Type B pancreatic cell (in vitro differentiated cells): ENCODE measurements around the gene PRIM1. TPM values are rescaled to one million over a fixed set of nuclear protein-coding genes. Genes with fewer than 3 reads are reported as not detected.

Experiments
- DNase-seq: peaks from one replicate; pipeline ENCODE4 v3.0.0; 2021; ENCODE audit warnings: mixed read lengths; ENCODE audit not compliant: unreplicated experiment; ENCODE audit errors: extremely low spot score
- H3K27ac Mint-ChIP-seq: 2 replicates; pipeline ENCODE4 v1.8.0; 2021; ENCODE audit warnings: mild to moderate bottlenecking, mixed read lengths
- H3K27me3 Mint-ChIP-seq: 2 replicates; pipeline ENCODE4 v1.8.0; 2021; ENCODE audit warnings: mixed read lengths
- H3K36me3 Mint-ChIP-seq: 2 replicates; pipeline ENCODE4 v1.8.0; 2021; ENCODE audit warnings: mixed read lengths
- H3K4me1 Mint-ChIP-seq: one replicate; pipeline ENCODE4 v1.8.0; 2021; ENCODE audit warnings: mixed read lengths; ENCODE audit not compliant: unreplicated experiment
- H3K4me3 Mint-ChIP-seq: 2 replicates; pipeline ENCODE4 v1.8.0; 2021; ENCODE audit warnings: mild to moderate bottlenecking, mixed read lengths
- H3K9me3 Mint-ChIP-seq: 2 replicates; pipeline ENCODE4 v1.8.0; 2021; ENCODE audit warnings: mixed read lengths
- total RNA-seq: library from RNA; stranded (reverse); gene quantifications from 2 replicates; pipeline ENCODE4 v1.2.1, GENCODE V29; 2021; ENCODE audit warnings: low replicate concordance
- TF ChIP-seq, protein P1 (sequence below): fragments of 200-600 bp; sonication (generic); conservative IDR thresholded peaks from 2 replicates; pipeline ENCODE4 v1.5.0; 2021; ENCODE audit warnings: antibody characterized with exemption, mild to moderate bottlenecking

PRIM1 gene
- total RNA-seq, 1 donor from 2014 or later = 27.0 TPM

DNA sequence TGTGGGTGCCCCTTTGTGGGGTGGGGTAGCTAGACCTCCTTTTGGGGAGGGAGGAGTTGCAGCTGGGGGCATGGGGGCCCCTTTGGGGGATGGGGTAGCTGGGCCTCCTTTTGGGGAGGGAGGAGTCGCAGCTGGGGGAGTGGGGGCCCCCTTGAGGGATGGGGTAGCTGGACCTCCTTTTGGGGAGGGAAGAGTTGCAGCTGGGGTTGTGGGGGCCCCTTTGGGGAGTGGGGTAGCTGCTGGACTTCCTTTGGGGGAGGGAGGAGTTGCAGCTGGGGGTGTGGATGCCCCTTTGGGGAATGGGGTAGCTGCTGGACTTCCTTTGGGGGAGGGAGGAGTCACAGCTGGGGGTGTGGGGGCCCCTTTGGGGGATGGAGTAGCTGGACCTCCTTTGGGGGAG, 34.0 kb downstream of the PRIM1 start:
- H3K4me1 Mint-ChIP-seq = peaks cover 60% of the 10 kb centered on the region
- DNase-seq = no peak
- H3K36me3 Mint-ChIP-seq = peaks cover 70% of the 10 kb centered on the region
- H3K4me3 Mint-ChIP-seq = no peak overlapping the region
- TF ChIP-seq, protein P1, sequence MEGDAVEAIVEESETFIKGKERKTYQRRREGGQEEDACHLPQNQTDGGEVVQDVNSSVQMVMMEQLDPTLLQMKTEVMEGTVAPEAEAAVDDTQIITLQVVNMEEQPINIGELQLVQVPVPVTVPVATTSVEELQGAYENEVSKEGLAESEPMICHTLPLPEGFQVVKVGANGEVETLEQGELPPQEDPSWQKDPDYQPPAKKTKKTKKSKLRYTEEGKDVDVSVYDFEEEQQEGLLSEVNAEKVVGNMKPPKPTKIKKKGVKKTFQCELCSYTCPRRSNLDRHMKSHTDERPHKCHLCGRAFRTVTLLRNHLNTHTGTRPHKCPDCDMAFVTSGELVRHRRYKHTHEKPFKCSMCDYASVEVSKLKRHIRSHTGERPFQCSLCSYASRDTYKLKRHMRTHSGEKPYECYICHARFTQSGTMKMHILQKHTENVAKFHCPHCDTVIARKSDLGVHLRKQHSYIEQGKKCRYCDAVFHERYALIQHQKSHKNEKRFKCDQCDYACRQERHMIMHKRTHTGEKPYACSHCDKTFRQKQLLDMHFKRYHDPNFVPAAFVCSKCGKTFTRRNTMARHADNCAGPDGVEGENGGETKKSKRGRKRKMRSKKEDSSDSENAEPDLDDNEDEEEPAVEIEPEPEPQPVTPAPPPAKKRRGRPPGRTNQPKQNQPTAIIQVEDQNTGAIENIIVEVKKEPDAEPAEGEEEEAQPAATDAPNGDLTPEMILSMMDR = no peak
- no peaks in the 10 kb centered on the region for H3K27me3 Mint-ChIP-seq
- no peak overlapping the region for H3K27ac Mint-ChIP-seq
- H3K9me3 Mint-ChIP-seq = no peaks in the 10 kb centered on the region

DNA sequence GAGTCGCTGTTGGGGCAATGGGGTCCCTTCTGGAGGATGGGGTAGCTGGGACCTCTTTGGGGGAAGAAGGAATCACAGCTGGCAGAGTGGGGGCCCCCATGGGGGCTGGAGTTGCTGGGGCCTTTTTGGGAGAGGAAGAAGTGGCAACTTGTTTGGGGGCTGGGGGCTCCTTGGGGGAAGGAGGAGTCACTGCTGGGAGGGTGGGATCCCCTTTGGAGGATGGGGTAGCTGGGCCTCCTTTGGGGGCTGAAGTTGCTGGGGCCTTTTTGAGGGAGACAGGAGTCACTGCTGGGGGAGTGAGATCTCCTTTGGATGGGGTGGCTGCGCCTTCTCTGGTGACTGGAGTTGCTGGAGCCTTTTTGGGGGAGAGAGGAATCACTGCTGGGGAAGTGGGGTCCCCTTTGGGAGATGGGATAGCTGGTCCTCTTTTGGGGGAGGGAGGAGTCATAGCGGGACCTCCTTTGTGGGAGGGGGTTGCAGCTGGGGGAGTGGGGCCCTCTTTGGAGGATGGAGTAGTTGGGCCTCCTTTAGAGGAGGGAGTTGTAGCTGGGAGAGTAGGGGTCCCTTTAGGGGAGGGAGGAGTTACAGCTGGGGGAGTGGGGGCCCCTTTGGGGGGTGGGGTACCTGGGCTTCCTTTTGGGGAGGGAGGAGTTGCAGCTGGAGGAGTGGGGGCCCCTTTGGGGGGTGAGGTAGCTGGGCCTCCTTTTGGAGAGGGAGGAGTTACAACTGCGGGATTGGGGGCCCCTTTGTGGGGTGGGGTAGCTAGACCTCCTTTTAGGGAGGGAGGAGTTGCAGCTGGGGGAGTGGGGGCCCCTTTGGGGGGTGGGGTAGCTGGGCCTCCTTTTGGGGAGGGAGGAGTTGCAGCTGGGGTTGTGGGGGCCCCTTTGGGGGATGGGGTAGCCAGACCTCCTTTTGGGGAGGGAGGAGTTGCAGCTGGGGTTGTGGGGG, 34.9 kb downstream of the PRIM1 start:
- Mint-ChIP-seq H3K4me1 (peaks cover 54% of the 10 kb centered on the region), H3K9me3 (no peaks in the 10 kb centered on the region), H3K27ac (no peak overlapping the region), H3K4me3 (no peak overlapping the region), H3K27me3 (no peaks in the 10 kb centered on the region), H3K36me3 (peaks cover 73% of the 10 kb centered on the region)
- TF ChIP-seq, protein P1 = no peak
- DNase-seq = no peak

DNA sequence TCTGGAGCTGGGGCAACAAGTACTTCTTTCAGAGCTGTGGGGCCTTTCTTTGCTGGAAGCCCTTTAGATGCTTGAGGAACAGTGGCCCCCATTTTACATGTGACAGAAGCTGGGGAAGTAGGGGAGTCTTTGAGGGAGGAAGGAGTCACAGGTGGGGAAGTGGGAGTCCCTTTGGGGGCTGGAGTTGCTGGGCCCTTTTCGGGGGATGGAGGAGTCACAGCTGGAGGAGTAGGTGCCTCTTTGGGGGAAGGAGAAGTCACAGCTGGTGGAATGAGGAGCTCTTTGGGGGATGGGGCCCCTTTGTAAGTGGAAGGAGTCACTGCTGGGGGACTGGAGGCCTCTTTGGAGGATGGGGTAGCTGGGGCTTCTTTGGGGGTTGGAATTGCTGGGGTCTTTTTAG, 35.7 kb downstream of the PRIM1 start:
- Mint-ChIP-seq H3K4me3 (peak overlapping the region; percentile 25), H3K27ac (peak overlapping the region; percentile 78), H3K36me3 (peaks cover 70% of the 10 kb centered on the region), H3K9me3 (no peaks in the 10 kb centered on the region), H3K4me1 (peaks cover 46% of the 10 kb centered on the region), H3K27me3 (no peaks in the 10 kb centered on the region)
- DNase-seq = no peak
- TF ChIP-seq, protein P1 = no peak

DNA sequence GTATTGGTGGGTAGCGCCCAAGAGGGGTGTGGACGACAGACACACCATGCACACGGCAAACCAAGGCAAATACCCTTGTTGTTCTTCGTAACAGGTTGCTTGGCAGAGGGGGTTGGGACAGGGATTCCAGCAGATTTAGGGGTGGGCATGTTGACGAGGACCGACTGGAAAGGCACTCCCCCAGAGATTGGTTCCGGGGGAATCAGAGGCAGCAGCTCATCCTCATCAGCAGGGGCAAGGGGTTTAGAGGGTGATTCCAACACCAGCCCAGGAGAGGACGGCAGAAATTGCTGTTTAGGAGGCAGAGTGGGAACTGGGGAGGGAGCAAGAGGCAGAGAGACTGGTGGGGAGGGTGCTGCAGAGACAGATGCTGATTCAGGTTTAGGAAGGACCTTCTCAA, 36.3 kb downstream of the PRIM1 start:
- Mint-ChIP-seq H3K36me3 (peaks cover 70% of the 10 kb centered on the region), H3K27ac (peak overlapping the region; percentile 78), H3K9me3 (no peaks in the 10 kb centered on the region), H3K27me3 (no peaks in the 10 kb centered on the region), H3K4me3 (peak overlapping the region; percentile 25), H3K4me1 (peaks cover 44% of the 10 kb centered on the region)
- no peak for DNase-seq
- TF ChIP-seq, protein P1 = no peak

DNA sequence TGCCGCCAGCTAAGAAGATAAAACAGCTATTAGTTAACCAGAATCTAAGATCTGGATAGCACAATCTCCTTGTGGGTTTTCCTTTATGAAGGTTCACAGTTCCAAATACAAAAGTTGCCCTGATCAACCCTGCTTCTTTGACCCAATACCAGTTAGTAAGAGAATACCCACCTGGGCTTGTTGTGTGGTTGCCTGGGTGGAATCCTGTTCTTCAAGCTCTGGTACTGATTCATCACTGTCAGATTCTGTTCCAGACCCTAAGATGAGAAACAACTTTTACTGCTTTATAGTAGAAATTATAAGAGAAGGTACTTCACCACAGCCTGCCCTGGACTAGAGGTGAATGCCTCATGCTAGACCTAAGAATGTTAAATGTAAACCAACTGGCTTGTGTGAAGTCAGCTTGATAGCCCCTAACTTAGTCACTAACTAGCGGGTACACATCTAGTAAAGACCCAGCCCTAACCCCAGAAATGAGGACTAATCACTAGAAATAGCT, 37.6 kb downstream of the PRIM1 start:
- DNase-seq = no peak
- Mint-ChIP-seq H3K9me3 (no peaks in the 10 kb centered on the region), H3K36me3 (peaks cover 57% of the 10 kb centered on the region), H3K4me1 (peaks cover 31% of the 10 kb centered on the region), H3K27ac (peak overlapping the region; percentile 78), H3K27me3 (no peaks in the 10 kb centered on the region), H3K4me3 (peak overlapping the region; percentile 37)
- TF ChIP-seq, protein P1 = no peak
